SKM-1 treated with dmso at 0.1 percent for 144 hours (cell line): ENCODE results near the gene EFNA3.

ENCODE experiments used
- DNase-seq: peaks from one replicate; lab custom pipeline; 2025; ENCODE audit not compliant: unreplicated experiment; lab: John Stamatoyannopoulos, UW

The EFNA3 gene

DNA sequence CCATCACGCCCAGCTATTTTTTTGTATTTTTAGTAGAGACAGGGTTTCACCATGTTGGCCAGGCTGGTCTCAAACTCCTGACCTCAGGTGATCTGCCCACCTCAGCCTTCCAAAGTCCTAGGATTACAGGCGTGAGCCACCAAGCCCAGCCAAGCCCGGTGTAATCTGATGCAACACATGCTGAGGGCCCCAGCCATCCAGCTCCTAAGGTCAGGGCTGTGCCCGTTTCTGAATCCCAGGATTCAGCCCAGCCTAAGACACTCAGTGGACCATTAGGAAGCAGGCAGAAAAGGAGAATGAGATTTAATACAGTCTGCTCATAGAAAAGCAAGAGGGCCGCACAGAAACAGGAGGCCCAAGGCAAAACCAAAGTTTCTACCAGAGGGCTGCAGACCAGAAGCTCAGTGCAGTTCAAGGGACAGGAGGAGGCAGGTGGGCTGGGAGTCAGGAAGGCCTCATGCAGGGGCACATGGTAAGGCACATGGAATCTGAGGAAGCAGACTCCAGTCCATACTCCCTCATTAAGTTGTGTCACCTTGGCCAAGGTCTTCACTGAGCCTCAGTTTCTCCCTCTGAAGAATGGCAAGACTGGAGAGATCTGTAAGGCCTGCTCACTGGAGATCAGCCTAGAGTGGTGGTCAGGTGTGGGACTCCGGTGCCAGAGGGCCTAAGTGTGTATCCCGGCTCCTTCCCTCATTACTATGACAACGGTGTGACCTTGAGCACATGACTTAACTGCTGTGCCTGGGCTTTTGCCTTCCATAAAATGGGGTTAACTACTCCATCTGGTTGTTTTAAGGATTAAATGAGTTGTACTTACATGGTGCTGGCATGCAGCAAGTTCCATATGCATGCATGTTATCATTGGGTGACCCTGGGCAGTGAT lies 29.9 kb upstream of the EFNA3 start:
- DNase-seq, result no peak

DNA sequence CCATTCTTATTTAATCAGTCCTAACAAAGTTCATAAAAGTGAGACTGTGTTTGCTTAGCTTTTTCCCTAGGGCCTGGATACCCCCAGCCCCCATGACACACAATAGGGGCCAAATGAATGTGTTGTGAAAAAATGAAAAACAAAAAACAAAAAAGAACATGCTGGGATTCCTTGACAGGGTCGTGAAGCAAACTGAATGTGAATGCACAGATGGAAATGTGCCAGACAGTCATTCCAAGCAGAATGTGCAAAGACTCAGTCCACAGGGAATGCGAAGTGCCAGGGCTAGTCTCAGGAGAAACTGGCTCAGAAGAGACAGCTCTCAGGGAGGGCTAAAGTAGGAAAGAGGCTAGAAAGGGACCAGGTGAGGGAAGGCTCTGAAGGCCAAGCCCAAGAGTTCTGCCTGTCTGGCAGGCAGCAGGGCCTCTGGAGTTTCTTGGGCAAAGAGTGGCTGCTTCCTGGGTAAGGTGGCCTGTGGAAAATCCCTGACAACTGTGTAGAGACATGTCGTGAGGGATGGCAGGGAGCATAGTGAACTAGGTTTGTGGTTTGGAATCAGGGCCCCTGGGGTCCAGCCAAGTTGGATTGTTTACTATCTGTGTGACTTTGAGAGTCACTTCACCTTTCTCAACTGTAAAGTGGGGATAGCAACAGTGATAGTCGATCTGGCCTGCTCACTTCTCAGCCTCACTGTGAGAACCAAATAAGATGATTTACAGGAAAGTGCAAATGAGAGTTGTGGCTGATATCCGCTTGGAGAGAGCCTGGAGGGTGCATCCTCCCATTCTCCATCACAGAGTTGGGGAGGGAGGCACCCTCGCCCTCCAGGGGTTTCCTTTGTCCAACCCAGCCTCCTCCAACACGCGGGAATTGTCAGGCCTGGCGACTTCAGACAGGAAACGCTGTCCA lies 28.7 kb upstream of the EFNA3 start:
- no peak for DNase-seq

- DNase-seq, result peak; percentile 87
Observed at GRCh38 chr1:155050560-155051341, 27.9 kb upstream of the EFNA3 start, which contains the start of gene ADAM15. TSS of gene ADAM15 (plus strand) at chr1:155051316. CDS start at chr1:155051387, 71 bp downstream.

DNA sequence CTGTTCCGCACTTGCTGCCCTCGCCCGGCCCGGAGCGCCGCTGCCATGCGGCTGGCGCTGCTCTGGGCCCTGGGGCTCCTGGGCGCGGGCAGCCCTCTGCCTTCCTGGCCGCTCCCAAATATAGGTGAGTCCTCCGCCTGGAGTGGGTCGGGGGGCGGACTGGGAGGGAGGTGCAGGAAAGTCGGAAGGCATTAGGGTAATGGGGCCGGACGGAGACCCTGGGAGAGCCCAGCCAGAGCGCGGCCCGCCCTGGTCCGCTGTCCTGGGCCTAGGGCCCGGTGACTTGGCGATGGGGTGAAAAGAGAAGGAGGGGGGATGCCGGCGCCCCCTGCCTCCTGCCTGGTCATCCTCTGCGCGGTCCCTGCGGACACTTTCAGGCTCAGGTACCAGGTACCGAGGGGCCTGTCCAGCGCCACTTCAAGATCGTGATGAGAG lies 27.3 kb upstream of the EFNA3 start:
- no peak for DNase-seq

DNA sequence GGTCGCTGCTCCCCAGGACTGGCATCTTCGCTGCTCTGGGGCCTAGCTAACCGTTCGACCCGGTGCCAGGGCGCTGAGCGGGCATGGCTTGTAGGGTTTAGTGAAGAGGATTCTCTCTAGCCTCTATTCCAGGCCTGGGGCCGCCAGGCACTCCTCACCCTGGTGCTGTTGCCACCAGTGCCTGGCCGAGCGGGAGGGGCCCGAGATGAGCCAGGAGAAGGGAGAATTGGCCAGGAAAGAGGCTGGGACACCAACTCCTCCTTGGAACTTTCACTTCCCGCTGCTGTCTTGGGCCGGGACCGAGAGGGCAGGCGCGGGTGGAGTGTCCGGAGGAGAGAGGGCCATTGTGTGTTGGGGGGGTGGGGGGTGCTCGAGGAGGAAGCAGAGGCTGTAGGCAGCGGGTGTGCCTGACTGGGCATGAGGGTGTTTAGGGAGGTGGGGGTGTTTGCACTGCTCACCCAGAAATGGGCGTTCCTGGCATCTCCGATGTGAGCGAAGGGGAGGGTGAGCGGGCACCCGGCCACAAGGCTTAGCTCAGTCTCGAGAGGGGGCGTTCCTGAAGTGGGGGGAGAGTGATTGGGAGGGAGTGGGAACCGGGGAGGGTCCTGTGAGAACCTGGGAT lies 26.7 kb upstream of the EFNA3 start:
- DNase-seq, result peak; percentile 32

DNA sequence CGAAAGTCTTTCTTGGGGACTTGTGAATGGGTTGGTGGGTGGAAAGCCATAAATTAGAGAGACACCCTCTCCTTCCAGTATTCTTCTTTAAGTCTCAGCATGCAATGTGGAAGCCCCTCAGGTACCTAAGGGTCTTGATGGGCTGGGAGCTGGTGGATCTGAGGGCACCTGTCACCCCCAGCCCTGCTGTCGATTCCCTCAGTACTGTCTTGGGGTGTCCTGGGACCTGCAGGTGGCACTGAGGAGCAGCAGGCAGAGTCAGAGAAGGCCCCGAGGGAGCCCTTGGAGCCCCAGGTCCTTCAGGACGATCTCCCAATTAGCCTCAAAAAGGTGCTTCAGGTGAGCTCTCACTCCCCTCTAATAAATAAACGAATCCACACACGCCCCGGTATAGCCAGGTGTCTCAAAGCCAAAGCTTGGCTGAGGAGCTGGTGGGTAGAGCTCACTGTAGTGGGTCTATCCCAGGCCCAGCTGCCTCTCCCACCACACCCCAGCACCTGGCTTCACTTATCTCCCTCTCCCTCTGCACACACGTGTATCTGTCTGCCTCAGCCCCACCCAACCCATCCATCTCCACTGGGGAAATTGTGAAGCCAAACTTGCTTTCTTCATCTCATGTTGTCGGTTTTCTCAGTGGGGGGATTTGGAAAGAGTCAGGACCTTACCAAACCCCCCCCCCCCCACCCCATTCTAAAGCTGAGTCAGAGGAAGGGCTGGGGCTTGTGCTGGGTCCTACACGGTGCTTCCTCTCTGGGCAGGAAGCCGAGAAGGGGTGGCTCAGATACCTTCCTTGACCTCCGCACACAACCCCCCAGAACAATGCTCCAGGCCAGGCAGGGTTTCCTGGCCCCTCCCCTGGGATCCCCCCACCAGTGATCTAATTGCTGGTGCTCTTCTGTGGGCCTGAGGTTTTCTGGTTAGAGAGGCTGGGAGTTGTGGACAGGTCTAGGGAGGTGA lies 25.9 kb upstream of the EFNA3 start:
- peak; percentile 34 for DNase-seq

GRCh38 chr1:155053531-155054105 lies 25.0 kb upstream of the EFNA3 start:
- no peak for DNase-seq

DNA sequence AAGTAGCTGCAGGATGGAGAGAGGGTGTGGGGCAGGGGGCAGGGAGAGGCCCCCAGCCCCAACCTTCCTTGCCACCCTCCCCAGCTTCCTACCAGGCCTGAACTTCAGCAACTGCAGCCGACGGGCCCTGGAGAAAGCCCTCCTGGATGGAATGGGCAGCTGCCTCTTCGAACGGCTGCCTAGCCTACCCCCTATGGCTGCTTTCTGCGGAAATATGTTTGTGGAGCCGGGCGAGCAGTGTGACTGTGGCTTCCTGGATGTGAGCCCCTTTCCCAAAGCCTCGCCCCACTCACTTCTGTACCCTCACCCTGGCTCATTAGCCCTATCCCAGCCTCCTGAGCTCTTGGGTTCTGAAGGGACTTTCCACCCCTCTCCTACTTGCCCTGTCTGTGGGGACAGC lies 21.5 kb upstream of the EFNA3 start:
- no peak for DNase-seq

DNA sequence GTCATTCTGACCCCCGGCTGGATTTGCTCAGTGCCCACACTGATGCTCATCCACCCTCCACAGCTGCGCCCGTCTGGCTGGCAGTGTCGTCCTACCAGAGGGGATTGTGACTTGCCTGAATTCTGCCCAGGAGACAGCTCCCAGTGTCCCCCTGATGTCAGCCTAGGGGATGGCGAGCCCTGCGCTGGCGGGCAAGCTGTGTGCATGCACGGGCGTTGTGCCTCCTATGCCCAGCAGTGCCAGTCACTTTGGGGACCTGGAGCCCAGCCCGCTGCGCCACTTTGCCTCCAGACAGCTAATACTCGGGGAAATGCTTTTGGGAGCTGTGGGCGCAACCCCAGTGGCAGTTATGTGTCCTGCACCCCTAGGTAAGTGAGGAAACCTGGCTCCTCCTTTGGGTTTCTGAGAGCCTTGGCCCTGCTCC lies 20.8 kb upstream of the EFNA3 start:
- no peak for DNase-seq

- no peak for DNase-seq
Observed at GRCh38 chr1:155060736-155061135, 17.9 kb upstream of the EFNA3 start.

DNA sequence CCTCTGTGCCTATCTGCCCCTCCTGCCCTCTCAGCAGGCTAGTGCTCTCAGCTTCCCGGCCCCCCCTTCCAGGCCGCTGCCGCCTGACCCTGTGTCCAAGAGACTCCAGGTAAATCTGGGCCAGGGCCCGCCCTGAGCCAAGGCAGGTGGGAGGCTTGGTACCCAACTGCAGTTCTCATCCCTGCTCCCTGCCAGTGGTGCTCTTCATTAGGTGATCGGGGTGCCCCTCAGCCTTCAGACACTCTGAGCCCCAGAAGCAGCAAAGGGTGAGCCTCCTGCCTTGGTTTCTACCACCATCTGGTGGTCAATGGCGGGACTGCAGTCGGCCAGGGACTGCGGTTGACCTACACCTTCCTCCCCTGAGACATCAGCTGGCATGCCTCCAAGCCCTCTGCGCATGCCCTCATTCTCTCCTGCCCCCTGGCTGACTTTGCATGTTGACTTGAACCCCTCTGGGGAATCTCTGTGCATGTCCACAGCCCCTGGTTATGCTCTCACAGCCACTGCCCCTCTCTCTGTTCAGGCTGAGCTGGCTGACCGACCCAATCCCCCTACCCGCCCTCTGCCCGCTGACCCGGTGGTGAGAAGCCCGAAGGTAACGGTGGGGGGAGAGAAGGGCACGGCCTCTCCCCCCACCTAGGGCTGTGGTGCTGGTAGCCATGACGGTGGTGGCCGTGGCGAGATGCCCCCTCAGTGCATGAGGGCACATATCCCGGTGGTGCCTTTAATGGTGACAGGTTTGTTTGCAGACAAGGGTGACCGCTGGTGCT lies 17.1 kb upstream of the EFNA3 start:
- DNase-seq, result peak; percentile 86

- DNase-seq, result no peak
Observed at GRCh38 chr1:155062151-155062686, 16.4 kb upstream of the EFNA3 start.

DNA sequence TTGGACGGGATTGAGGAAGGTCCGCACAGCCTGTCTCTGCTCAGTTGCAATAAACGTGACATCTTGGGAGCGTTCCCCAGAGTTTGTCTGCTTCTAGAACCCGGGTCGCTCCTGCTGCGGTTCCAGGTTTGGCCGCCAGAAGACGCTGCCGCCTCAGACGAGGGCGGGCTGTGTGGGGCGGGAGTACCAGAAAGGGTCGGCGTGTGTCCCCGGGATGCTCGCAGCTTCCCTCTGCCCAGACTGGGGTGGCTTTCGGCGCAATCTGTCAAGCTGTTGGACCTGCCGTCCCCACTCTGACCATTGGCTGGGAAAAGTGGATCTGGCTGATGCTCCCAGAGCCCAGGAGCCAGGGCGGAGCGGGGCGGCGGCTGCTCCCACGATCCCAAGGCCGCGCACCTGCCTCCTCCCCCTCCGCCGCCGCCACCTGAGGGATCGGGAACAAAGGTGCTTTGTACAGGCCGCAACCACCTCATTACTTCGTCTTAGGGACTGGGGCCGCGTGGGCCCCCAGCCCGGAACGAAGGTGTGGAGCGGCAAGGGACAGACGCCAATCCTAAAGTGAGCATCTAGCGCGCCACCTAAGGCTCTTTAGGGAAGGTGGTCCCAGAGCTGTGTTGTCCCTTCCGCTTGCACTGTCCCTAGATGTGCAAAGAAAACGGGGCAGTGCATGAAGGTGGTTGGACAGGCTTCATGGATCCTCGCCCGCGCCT lies 15.8 kb upstream of the EFNA3 start:
- no peak for DNase-seq

DNA sequence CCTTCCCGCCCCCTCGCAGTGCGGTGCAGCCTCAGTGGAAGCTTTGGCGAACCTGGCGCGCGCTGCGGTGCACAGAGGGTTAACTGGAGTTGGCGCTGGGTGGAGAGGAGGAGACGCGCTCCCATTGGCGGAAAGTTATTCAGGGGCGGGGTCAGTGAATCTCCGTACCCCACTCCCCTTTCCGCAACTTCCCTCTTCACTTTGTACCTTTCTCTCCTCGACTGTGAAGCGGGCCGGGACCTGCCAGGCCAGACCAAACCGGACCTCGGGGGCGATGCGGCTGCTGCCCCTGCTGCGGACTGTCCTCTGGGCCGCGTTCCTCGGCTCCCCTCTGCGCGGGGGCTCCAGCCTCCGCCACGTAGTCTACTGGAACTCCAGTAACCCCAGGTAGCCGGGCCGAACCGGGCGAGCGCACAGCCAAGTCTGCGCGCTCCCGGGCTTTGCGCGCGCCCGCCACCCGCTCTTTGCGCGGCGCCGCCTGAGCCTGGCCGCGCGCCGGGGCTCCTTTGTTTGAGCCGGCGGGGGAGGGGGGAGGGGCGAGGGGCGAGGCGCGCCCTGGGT lies 15.0 kb upstream of the EFNA3 start, which contains the start of gene EFNA4:
EFNA4 (plus strand) TSS at position 191 of the 561 bp plus-strand sequence; CDS start at position 275, 84 bp downstream.
- peak; percentile 99 for DNase-seq

- DNase-seq, result no peak
Observed at GRCh38 chr1:155064111-155064831, 14.4 kb upstream of the EFNA3 start.

GRCh38 chr1:155064832-155065429 lies 13.7 kb upstream of the EFNA3 start:
- no peak for DNase-seq
